Epithelial cell of proximal tubule (primary cell): ENCODE measurements around the gene SELENOF. TPM values are rescaled to one million over a fixed set of nuclear protein-coding genes. Genes with fewer than 3 reads are reported as not detected.

Experiments used
- DNase-seq: peaks from one replicate; pipeline ENCODE4 v3.0.0-alpha.2; 2011; ENCODE audit warnings: low read depth
- H3K4me3 ChIP-seq: 2 replicates; pipeline ENCODE4 v1.5.1; 2011; ENCODE audit warnings: low read depth, mild to moderate bottlenecking, low read length
- total RNA-seq: library from RNA; depleted of rRNA; stranded (reverse); fragments of >200 nt; gene quantifications from 2 replicates; pipeline ENCODE4 v1.2.3, GENCODE V29; 2015
- TF ChIP-seq, protein P1 (sequence below): conservative IDR thresholded peaks from 2 replicates; pipeline ENCODE4 v1.5.1; 2012; ENCODE audit warnings: low read depth, mild to moderate bottlenecking, low read length

Gene SELENOF
- total RNA-seq, 1 donor from 2014 or later = 169 TPM

DNA sequence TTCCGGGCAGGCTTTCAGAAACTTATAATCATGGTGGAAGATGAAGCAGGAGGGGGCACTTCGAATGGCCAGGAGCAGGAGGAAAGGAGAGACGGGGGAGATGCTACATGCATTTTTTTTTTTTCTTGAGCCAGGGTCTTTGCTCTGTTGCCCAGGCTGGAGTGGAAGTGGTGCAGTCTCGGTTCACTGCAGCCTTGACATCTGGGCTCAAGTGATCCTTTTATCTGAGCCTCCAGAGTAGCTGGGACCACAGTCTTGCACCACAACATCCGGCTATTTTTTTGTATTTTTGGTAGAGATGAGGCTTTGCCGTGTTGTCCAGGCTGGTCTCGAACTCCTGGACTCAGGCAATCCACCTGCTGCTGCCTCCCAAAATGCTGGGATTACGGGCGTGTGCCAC is 61.6 kb downstream of the SELENOF start:
- no peak for DNase-seq
- TF ChIP-seq, protein P1, sequence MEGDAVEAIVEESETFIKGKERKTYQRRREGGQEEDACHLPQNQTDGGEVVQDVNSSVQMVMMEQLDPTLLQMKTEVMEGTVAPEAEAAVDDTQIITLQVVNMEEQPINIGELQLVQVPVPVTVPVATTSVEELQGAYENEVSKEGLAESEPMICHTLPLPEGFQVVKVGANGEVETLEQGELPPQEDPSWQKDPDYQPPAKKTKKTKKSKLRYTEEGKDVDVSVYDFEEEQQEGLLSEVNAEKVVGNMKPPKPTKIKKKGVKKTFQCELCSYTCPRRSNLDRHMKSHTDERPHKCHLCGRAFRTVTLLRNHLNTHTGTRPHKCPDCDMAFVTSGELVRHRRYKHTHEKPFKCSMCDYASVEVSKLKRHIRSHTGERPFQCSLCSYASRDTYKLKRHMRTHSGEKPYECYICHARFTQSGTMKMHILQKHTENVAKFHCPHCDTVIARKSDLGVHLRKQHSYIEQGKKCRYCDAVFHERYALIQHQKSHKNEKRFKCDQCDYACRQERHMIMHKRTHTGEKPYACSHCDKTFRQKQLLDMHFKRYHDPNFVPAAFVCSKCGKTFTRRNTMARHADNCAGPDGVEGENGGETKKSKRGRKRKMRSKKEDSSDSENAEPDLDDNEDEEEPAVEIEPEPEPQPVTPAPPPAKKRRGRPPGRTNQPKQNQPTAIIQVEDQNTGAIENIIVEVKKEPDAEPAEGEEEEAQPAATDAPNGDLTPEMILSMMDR = no peak
- H3K4me3 ChIP-seq = no peak overlapping the region

DNA sequence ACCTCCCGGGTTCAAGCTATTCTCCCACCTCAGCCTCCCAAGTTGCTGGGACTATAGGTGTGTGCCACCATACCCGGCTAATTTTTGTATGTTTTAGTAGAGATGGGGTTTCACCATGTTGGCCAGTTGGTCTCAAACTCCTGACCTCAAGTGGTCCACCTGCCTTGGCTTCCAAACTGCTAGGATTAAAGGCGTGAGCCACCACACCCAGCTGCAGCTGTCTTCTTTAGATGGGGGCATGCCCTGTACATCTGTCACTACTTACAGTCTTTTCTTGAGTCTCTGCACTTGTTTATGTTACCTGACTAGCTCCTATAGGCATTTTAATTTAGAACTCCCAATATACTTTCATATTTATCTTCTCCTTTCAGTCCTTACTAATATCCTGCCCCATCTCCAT is 64.2 kb downstream of the SELENOF start:
- TF ChIP-seq, protein P1 = no peak
- no peak for DNase-seq
- H3K4me3 ChIP-seq = no peak overlapping the region

GRCh38 chr1:86848654-86849053 is 65.3 kb downstream of the SELENOF start:
- no peak overlapping the region for H3K4me3 ChIP-seq
- DNase-seq = no peak
- TF ChIP-seq, protein P1 = no peak

- H3K4me3 ChIP-seq = no peak overlapping the region
- TF ChIP-seq, protein P1 = no peak
- peak; percentile 69 for DNase-seq
Observed at GRCh38 chr1:86846164-86846647, 67.7 kb downstream of the SELENOF start.

DNA sequence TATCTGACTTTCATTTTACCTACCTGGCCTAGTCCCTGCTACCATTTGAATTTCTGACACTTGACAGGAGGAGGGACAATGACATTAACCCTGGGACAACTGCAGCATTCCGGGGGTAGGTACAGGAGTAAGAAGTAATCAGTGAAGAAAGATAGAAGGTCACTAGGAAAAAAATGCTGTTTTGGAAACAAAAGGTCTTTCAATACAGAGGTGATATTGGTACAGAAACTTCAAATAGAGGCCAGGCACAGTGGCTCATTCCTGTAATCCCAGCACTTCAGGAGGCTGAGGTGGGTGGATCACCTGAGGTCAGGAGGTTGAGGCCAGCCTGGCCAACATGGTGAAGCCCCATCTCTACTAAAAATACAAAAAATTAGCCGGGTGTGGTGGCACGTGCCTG is 68.4 kb downstream of the SELENOF start:
- no peak overlapping the region for H3K4me3 ChIP-seq
- no peak for DNase-seq
- TF ChIP-seq, protein P1 = no peak

- H3K4me3 ChIP-seq = no peak overlapping the region
- TF ChIP-seq, protein P1 = no peak
- DNase-seq = no peak
Observed at GRCh38 chr1:86841116-86841515, 72.8 kb downstream of the SELENOF start.

DNA sequence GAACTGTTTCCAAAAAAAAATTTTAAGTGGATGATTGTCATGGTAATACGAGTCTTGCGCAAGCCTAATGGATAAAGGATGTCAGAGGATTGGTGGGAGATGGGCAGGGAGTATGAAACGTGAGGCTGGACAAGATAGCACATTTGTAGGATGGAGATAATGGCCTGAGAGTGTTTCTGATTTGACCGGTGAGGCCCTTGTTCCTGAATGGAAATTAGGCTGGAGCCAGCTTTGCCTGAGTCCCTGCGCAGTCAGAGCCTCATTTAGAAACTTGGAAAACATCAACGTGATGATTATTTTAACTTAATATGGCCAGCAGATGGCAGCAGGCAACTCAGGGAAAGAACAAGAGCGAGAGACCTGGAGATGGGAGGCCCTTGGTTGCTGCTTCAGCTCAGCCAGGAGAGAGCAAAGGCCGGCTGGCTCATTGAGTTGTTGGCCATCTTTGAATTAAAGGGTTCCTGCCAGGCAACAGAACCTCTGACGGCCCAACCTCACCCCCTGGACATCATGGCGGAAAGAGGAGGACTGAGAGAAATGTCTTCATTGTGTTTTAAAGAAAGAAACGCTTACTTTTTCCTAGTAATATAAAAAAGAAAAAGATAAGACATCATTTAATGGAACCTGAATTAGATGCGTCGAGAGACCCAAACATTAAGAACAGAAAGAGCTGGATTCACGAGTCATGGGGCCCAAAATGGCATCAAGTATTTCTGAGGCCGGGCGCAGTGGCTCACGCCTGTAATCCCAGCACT is 80.3 kb downstream of the SELENOF start:
- peak; percentile 48 for DNase-seq
- H3K4me3 ChIP-seq = no peak overlapping the region
- TF ChIP-seq, protein P1 = peak; percentile 71
